Keratinocyte (primary cell): Measurements from ENCODE around the gene ABLIM1.

Source experiments
- CTCF ChIP-seq, 3 experiments: IDR thresholded peaks in 1 of 3; conservative IDR thresholded peaks in 1 of 3; optimal IDR thresholded peaks in 1 of 3; 2 replicates in 2 of 3; 3 replicates in 1 of 3; pipeline versions ENCODE3 to v1.5.1; 2011; ENCODE audit warnings: low read length in 3 of 3, mild to moderate bottlenecking in 3 of 3, moderate library complexity in 2 of 3, control low read depth in 1 of 3, inconsistent platforms in 1 of 3; ENCODE audit not compliant: insufficient read depth in 2 of 3; ENCODE audit errors: extremely low read depth in 1 of 3
- EZH2 ChIP-seq: IDR thresholded peaks from one replicate; pipeline ENCODE4 v1.6.1; 2012; ENCODE audit warnings: inconsistent platforms, mild to moderate bottlenecking, low read length, moderate library complexity

DNA sequence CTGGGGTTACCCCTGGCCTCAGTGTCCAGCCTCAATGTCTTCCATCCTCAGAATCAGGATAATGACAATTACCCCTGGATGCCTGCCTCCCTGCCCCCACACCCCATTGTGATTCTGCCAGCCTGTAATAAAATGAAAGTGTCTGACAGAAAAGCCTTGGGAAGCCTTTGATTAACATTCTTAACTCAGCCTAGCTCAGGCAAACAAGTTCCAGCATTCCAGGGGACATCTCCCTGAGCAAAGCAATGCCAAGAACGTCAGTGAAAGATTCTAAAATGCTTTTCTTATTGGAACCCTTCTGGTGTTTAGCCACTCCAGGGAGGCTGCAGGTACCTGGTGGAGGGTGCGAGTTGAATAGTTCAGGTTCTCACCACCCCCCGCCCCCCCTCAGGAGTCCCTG is 272.5 kb downstream of the ABLIM1 start:
- TF ChIP-seq CTCF (optimal IDR thresholded peaks at IDR 0.05 in 1 of 3, IDR thresholded peaks at IDR 0.05 in 1 of 3, conservative IDR thresholded peaks at IDR 0.05 in 1 of 3; ENCODE audit: extremely low read depth in 1 of 3, insufficient read depth in 2 of 3, low read length in 3 of 3), result no peak
- TF ChIP-seq EZH2, result no peak
